ENCODE results near the gene ATP5PD.

The ATP5PD gene

GRCh38 chr17:74995847-74996246, 50.9 kb downstream of the ATP5PD start:
- DNase-seq (ENCODE audit: insufficient read length, low spot score) (no peak), FAIRE-seq (no peak)
- no peak for TF ChIP-seq CTCF (IDR thresholded peaks at IDR 0.05; ENCODE audit: insufficient read depth, missing control alignments)

GRCh38 chr17:74994440-74994839, 52.3 kb downstream of the ATP5PD start:
- no peak for DNase-seq (ENCODE audit: insufficient read length, low spot score)
- no peak for FAIRE-seq
- TF ChIP-seq CTCF (IDR thresholded peaks at IDR 0.05; ENCODE audit: insufficient read depth, missing control alignments), result no peak

GRCh38 chr17:74992223-74992622, 54.5 kb downstream of the ATP5PD start:
- no peak for FAIRE-seq
- TF ChIP-seq CTCF (IDR thresholded peaks at IDR 0.05; ENCODE audit: insufficient read depth, missing control alignments), result no peak
- DNase-seq (ENCODE audit: insufficient read length, low spot score), result no peak

- no peak for DNase-seq (ENCODE audit: insufficient read length, low spot score)
- FAIRE-seq, result no peak
- no peak for TF ChIP-seq CTCF (IDR thresholded peaks at IDR 0.05; ENCODE audit: insufficient read depth, missing control alignments)
Measured at GRCh38 chr17:74990581-74991105, 56.1 kb downstream of the ATP5PD start.
